Measurements from ENCODE around the gene ACTG2.
"Not testable (repeated sequence)": the region's sequence is repeated elsewhere in the genome, so short reads cannot be mapped to it uniquely, and the experiment has no call there.

The ACTG2 gene

DNA sequence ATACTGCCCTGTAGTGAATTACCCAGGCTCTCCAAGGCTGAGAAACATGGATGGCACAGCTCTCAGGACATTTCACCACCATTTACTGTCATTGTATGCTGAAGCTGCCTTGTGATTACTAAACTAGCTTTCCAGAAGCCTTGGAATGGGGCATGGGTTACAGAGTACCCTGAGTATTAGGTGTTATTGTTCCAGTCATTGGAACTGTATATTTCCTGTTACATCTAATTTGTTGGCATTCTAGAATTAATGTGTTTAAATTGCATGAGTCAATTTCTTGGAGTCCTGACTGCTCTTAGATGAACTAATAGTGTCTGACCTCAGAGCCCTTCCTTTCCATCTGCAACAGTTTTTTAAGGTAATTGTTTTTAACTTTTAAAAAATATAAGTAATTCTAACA lies 42.8 kb downstream of the ACTG2 start:
- no peaks in the 10 kb centered on the region for H3K9me3 ChIP-seq
- no peak overlapping the region for H3K4me3 ChIP-seq (ENCODE audit: low read depth in 1 of 2, low read length in 1 of 2)
- peaks cover 11% of the 10 kb centered on the region for H3K36me3 ChIP-seq
- peaks cover 21% of the 10 kb centered on the region in 2 experiments for H3K4me1 ChIP-seq (ENCODE audit: control insufficient read depth in 1 of 2, insufficient read depth in 1 of 2, low read depth in 1 of 2, low read length in 1 of 2)
- no peak overlapping the region for H3K27ac ChIP-seq
- H3K27me3 ChIP-seq = no peaks in the 10 kb centered on the region
- TF ChIP-seq, protein P1, sequence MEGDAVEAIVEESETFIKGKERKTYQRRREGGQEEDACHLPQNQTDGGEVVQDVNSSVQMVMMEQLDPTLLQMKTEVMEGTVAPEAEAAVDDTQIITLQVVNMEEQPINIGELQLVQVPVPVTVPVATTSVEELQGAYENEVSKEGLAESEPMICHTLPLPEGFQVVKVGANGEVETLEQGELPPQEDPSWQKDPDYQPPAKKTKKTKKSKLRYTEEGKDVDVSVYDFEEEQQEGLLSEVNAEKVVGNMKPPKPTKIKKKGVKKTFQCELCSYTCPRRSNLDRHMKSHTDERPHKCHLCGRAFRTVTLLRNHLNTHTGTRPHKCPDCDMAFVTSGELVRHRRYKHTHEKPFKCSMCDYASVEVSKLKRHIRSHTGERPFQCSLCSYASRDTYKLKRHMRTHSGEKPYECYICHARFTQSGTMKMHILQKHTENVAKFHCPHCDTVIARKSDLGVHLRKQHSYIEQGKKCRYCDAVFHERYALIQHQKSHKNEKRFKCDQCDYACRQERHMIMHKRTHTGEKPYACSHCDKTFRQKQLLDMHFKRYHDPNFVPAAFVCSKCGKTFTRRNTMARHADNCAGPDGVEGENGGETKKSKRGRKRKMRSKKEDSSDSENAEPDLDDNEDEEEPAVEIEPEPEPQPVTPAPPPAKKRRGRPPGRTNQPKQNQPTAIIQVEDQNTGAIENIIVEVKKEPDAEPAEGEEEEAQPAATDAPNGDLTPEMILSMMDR (IDR thresholded peaks at IDR 0.05) = no peak

DNA sequence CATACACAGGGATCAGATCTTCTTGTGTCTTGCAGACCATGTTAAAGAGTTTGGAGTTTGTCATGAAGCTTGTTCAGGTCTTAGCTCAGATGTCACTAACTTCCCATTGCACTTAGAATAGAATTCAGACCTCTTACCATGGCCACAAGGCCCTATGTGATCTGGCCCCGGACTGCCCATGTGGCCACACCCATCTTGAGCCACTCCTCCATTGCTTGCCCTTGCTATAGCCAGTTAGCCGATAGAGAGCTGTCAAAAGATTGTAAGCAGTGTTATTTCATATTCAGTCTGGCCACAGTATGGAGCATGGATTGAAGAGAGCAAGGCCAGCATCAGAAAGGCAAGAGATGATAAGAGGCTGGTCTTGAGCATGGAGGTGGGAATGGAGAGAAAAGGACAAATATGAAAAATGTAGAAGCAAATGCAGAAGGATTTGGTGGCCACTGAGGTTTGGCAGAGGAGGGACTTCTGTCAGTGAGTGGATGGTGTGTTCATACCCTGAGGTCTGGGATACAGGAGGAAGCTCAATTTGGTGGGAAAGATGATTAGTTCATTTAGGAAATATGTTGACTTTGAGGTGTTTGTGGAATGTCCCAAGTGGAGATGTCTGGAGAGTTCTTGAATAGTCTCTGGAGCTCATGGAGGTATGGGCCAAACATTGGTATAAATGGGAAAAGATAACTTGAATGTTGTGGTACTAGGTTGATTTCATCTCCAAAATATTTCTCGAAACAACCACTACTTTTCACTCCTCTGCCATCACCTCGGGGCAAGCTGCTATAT lies 44.5 kb downstream of the ACTG2 start:
- Histone ChIP-seq H3K27me3 (no peaks in the 10 kb centered on the region), H3K9me3 (no peaks in the 10 kb centered on the region), H3K4me3 (ENCODE audit: low read depth in 1 of 2, low read length in 1 of 2) (no peak overlapping the region), H3K4me1 (ENCODE audit: control insufficient read depth in 1 of 2, insufficient read depth in 1 of 2, low read depth in 1 of 2, low read length in 1 of 2) (peaks cover 21% of the 10 kb centered on the region in 2 experiments), H3K36me3 (peaks cover 6% of the 10 kb centered on the region), H3K27ac (peak overlapping the region; percentile 50)
- TF ChIP-seq, protein P1 (IDR thresholded peaks at IDR 0.05) = no peak

DNA sequence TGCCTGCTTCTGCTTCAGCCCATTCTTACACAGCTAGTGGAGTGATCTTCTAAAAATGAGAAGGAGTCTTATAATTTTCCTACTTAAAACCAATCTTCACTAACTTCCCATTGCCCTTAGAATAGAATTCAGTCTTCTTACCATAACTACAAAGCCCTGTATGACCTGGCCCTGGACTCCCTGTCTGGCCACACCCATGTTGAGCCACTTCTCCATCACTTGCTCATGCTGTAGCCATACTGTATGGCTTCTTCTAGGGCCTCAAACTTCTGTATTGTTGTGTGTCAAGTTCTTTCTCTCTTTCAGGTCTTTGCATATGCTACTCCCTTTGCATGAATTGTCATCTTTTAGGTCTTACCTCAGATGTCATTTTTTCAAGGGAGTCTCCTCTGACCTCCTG lies 45.1 kb downstream of the ACTG2 start:
- Histone ChIP-seq H3K27ac (peak overlapping the region; percentile 32), H3K36me3 (peaks cover 6% of the 10 kb centered on the region), H3K4me3 (ENCODE audit: low read depth in 1 of 2, low read length in 1 of 2) (no peak overlapping the region), H3K27me3 (no peaks in the 10 kb centered on the region), H3K9me3 (no peaks in the 10 kb centered on the region), H3K4me1 (ENCODE audit: control insufficient read depth in 1 of 2, insufficient read depth in 1 of 2, low read depth in 1 of 2, low read length in 1 of 2) (peaks cover 21% of the 10 kb centered on the region in 2 experiments)
- TF ChIP-seq, protein P1 (IDR thresholded peaks at IDR 0.05) = no peak

DNA sequence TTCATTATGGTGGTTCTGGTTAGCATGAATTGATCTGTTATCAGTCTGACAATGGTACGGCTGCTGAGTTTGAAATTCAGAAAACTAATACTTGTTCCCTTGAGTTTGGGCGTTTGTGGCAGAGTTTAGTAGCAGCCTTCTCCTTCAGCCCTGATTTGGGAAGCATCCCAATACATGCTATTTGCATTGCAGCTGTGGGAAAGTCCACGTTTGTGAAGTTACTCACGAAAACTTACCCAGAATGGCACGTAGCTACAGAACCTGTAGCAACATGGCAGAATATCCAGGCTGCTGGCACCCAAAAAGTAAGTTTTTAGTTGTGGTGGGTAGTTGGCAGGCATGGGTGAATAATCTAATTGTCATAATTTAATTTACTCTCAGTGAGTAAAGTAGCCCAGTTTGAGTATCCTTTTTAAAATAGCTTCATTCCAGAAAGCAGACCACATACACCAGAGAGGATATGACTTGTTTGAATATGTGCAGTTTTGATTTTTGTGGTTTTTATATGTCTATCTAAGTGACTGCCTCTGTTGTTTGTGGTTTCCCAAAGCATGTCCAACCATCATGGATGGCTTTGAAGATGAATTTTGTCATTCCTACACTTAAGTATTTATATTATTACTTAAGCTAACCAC lies 46.0 kb downstream of the ACTG2 start:
- H3K27ac ChIP-seq = no peak overlapping the region
- TF ChIP-seq, protein P1 (IDR thresholded peaks at IDR 0.05) = no peak
- H3K4me1 ChIP-seq (ENCODE audit: control insufficient read depth in 1 of 2, insufficient read depth in 1 of 2, low read depth in 1 of 2, low read length in 1 of 2) = peaks cover 21% of the 10 kb centered on the region in 2 experiments

DNA sequence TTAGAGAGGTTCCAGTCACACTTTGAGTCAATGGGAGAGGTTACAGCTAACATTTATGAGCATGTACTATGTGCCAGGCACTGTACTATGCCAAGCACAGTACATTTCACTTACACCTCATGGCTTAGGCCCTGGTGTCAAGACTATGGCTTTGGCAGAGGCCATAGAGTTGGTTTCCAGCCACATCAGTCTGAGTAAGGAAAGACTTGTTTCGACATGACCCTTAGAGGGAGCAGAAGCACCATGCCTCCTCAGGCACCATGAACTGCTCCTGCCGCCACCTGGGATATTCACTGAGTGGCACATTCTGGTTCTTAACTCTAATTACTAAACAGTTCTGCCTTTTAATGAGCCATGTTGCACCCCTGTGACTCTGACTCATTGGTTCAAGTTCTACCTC lies 46.6 kb downstream of the ACTG2 start:
- TF ChIP-seq, protein P1 (IDR thresholded peaks at IDR 0.05) = no peak
- no peak overlapping the region for H3K27ac ChIP-seq
- H3K36me3 ChIP-seq = no peaks in the 10 kb centered on the region

More for the DNA sequence above, 46.0 kb downstream of the ACTG2 start:
- no peaks in the 10 kb centered on the region for H3K36me3 ChIP-seq
- H3K27me3 ChIP-seq = no peaks in the 10 kb centered on the region
- H3K9me3 ChIP-seq = no peaks in the 10 kb centered on the region
- H3K4me3 ChIP-seq (ENCODE audit: low read depth in 1 of 2, low read length in 1 of 2) = no peak overlapping the region

DNA sequence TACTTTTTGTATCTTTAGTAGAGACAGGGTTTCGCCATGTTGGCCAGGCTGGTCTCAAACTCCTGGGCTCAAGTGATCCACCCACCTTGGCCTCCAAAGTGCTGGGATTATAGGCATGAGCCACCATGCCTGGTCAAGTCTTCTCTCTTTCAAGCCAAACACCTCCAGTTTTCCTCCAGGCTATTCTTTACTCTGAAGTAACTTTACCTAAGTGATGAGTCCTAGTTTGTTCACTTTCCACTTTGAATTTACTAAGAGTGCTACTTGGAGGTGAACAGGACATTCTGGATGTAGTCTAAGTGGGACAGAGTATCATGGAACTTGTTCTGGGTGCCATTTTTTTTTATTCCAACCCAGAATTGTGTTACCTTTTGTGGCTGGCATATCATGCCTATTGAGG lies 47.3 kb downstream of the ACTG2 start:
- H3K27ac ChIP-seq; H3K36me3 ChIP-seq; H3K9me3 ChIP-seq; H3K4me3 ChIP-seq (ENCODE audit: low read depth in 1 of 2, low read length in 1 of 2); H3K27me3 ChIP-seq: not testable (repeated sequence)
- peaks cover 27 to 29% of the 10 kb centered on the region in 2 experiments for H3K4me1 ChIP-seq (ENCODE audit: control insufficient read depth in 1 of 2, insufficient read depth in 1 of 2, low read depth in 1 of 2, low read length in 1 of 2)

More for the DNA sequence above, 46.6 kb downstream of the ACTG2 start:
- Histone ChIP-seq H3K4me1 (ENCODE audit: control insufficient read depth in 1 of 2, insufficient read depth in 1 of 2, low read depth in 1 of 2, low read length in 1 of 2) (peaks cover 21 to 22% of the 10 kb centered on the region in 2 experiments), H3K4me3 (ENCODE audit: low read depth in 1 of 2, low read length in 1 of 2) (no peak overlapping the region), H3K27me3 (no peaks in the 10 kb centered on the region), H3K9me3 (no peaks in the 10 kb centered on the region)

Measured in neutrophil (primary cell).